ENCODE measurements around the gene OR8K1. TPM values are rescaled to one million over a fixed set of nuclear protein-coding genes. Genes with fewer than 3 reads are reported as not detected.

The OR8K1 gene
- total and polyA plus RNA-seq, 2 donors (not counting 3 experiments of a cell fraction or from before 2014, with no cell fraction given) = not detected

DNA sequence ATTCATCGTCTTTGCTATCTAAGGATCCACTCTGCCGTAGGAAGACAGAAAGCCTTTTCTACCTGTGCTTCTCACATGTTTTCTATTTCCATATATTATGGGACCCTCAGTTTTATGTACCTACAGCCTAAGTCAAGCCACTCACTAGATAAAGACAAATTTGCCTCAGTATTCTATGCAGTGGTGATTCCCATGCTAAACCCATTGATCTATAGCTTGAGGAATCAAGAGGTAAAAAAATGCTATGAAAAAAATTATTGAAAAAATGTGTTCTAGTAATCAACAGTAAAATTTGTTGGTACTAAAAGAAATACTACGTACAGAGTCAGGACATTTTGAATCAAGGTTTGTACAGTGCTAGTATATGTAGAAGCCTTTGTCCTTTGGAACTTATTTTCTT, 48.5 kb downstream of the OR8K1 start:
- Histone ChIP-seq H3K27ac (ENCODE audit: insufficient read depth, low read depth, low read length) (no peak overlapping the region), H3K36me3 (ENCODE audit: control insufficient read depth in 2 of 2, extremely low read depth in 1 of 2, insufficient read depth in 2 of 2, low read length in 2 of 2) (no peaks in the 10 kb centered on the region), H3K4me3 (replicated peaks in 1 of 3; ENCODE audit: insufficient read depth in 1 of 3, low read depth in 1 of 3, low read length in 3 of 3) (no peak overlapping the region), H3K4me2 (ENCODE audit: insufficient read depth, low read length) (no peak overlapping the region), H3K9ac (replicated peaks; ENCODE audit: extremely low read depth, insufficient read depth, low read length) (no peak overlapping the region), H3K79me2 (ENCODE audit: control insufficient read depth, insufficient read depth, low read length) (no peaks in the 10 kb centered on the region), H2AFZ (ENCODE audit: low read depth, low read length) (no peak overlapping the region), H3K4me1 (ENCODE audit: control insufficient read depth, extremely low read depth, insufficient read depth, low read length) (no peaks in the 10 kb centered on the region), H4K20me1 (replicated peaks; ENCODE audit: control insufficient read depth, extremely low read depth, insufficient read depth, low read length) (no peaks in the 10 kb centered on the region), H3K27me3 (ENCODE audit: control insufficient read depth in 2 of 2, insufficient read depth in 2 of 2, low read length in 2 of 2) (no peaks in the 10 kb centered on the region), H3K9me3 (replicated peaks; ENCODE audit: control insufficient read depth, insufficient read depth, low read length) (peaks cover 2% of the 10 kb centered on the region), H3K9me1 (replicated peaks; ENCODE audit: control insufficient read depth, extremely low read depth, insufficient read depth, low read length) (no peaks in the 10 kb centered on the region)
- ChIA-PET POLR2A (no interaction called here), CTCF (no interaction called here)
- no TSS peak for BruUV-seq (replicated peaks)
- no peak for DNase-seq (ENCODE audit: low read depth, low spot score)
- intact Hi-C loops (cut with micrococcal nuclease) = no loop called here
- dilution Hi-C loops (cut with MboI; ENCODE audit: extremely low pct_ligation_motif_present, low sequenced_read_pairs) = no loop called here
- TF ChIP-seq FOS (IDR thresholded peaks at IDR 0.05; ENCODE audit: borderline replicate concordance, insufficient read depth, low read length) (no peak), POLR2AphosphoS5 (IDR thresholded peaks at IDR 0.05; ENCODE audit: insufficient read depth, low read depth, low read length) (no peak), EZH2 (IDR thresholded peaks at IDR 0.05; ENCODE audit: borderline replicate concordance, low read depth, low read length, severe bottlenecking) (no peak), JUN (IDR thresholded peaks at IDR 0.05; ENCODE audit: borderline replicate concordance, insufficient read depth, insufficient read length, low read depth) (no peak), POLR2A (IDR thresholded peaks at IDR 0.05; ENCODE audit: low read depth, low read length) (no peak)
- FAIRE-seq = no peak

DNA sequence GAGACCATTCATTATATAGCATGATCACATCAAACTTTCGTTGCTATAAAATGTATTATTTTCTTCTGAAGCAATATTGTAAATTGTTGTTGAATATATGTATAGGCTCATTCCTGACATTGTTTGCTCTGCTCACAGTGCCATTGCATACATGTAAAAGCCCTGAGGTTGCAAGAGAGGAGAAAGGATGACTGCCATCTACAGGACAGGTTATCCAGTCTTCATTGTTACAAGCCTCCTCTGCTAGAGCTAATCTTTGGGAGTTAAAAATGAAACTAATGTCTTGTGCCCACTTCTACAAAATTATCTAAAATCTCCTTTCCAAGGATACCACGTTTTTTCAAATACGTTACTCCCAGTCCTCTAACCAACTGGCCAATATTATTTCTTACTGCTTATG, 50.2 kb downstream of the OR8K1 start:
- H3K9ac ChIP-seq (replicated peaks; ENCODE audit: extremely low read depth, insufficient read depth, low read length) = no peak overlapping the region
- POLR2A ChIA-PET = no interaction called here
- no peaks in the 10 kb centered on the region for H3K27me3 ChIP-seq (ENCODE audit: control insufficient read depth in 2 of 2, insufficient read depth in 2 of 2, low read length in 2 of 2)
- DNase-seq (ENCODE audit: low read depth, low spot score) (no peak), FAIRE-seq (no peak)
- H4K20me1 ChIP-seq (replicated peaks; ENCODE audit: control insufficient read depth, extremely low read depth, insufficient read depth, low read length) = no peaks in the 10 kb centered on the region
- CTCF ChIA-PET = no interaction called here
- H3K4me3 ChIP-seq (replicated peaks in 1 of 3; ENCODE audit: insufficient read depth in 1 of 3, low read depth in 1 of 3, low read length in 3 of 3) = no peak overlapping the region
- H3K9me1 ChIP-seq (replicated peaks; ENCODE audit: control insufficient read depth, extremely low read depth, insufficient read depth, low read length) = no peaks in the 10 kb centered on the region
- no peaks in the 10 kb centered on the region for H3K79me2 ChIP-seq (ENCODE audit: control insufficient read depth, insufficient read depth, low read length)
- H3K9me3 ChIP-seq (replicated peaks; ENCODE audit: control insufficient read depth, insufficient read depth, low read length) = no peaks in the 10 kb centered on the region
- no peak overlapping the region for H2AFZ ChIP-seq (ENCODE audit: low read depth, low read length)
- H3K36me3 ChIP-seq (ENCODE audit: control insufficient read depth in 2 of 2, extremely low read depth in 1 of 2, insufficient read depth in 2 of 2, low read length in 2 of 2) = no peaks in the 10 kb centered on the region
- H3K27ac ChIP-seq (ENCODE audit: insufficient read depth, low read depth, low read length) = no peak overlapping the region
- no TSS peak for BruUV-seq (replicated peaks)
- intact Hi-C loops (cut with micrococcal nuclease) = no loop called here
- H3K4me2 ChIP-seq (ENCODE audit: insufficient read depth, low read length) = no peak overlapping the region
- TF ChIP-seq POLR2A (IDR thresholded peaks at IDR 0.05; ENCODE audit: low read depth, low read length) = no peak
- dilution Hi-C loops (cut with MboI; ENCODE audit: extremely low pct_ligation_motif_present, low sequenced_read_pairs) = no loop called here
- H3K4me1 ChIP-seq (ENCODE audit: control insufficient read depth, extremely low read depth, insufficient read depth, low read length) = no peaks in the 10 kb centered on the region

Other genes with a start within 250 kb of the OR8K1 start
- not detected in 2 replicates for gene OR8H2, start 242.4 kb upstream of the OR8K1 start, total RNA-seq
- gene OR8H2, start 242.4 kb upstream of the OR8K1 start, polyA plus RNA-seq = not detected in 2 replicates
- gene OR8H3, start 223.7 kb upstream of the OR8K1 start, total RNA-seq = not detected in 2 replicates
- gene OR8H3, start 223.7 kb upstream of the OR8K1 start, polyA plus RNA-seq = not detected in 2 replicates
- gene OR8J3, start 205.8 kb upstream of the OR8K1 start, total RNA-seq = not detected in 2 replicates
- gene OR8J3, start 205.8 kb upstream of the OR8K1 start, polyA plus RNA-seq = not detected in 2 replicates
- gene OR8K5, start 185.7 kb upstream of the OR8K1 start, total RNA-seq = not detected in 2 replicates
- gene OR8K5, start 185.7 kb upstream of the OR8K1 start, polyA plus RNA-seq = not detected in 2 replicates
- not detected in 2 replicates for gene OR5J2, start 169.4 kb upstream of the OR8K1 start, total RNA-seq
- gene OR5J2, start 169.4 kb upstream of the OR8K1 start, polyA plus RNA-seq = not detected in 2 replicates
- gene OR5T2, start 111.8 kb upstream of the OR8K1 start, total RNA-seq = not detected in 2 replicates
- not detected in 2 replicates for gene OR5T2, start 111.8 kb upstream of the OR8K1 start, polyA plus RNA-seq
- not detected in 2 replicates for gene OR5T3, start 93.8 kb upstream of the OR8K1 start, total RNA-seq
- not detected in 2 replicates for gene OR5T3, start 93.8 kb upstream of the OR8K1 start, polyA plus RNA-seq
- gene OR5T1, start 71.9 kb upstream of the OR8K1 start, total RNA-seq = not detected in 2 replicates
- not detected in 2 replicates for gene OR5T1, start 71.9 kb upstream of the OR8K1 start, polyA plus RNA-seq
- gene OR8H1, start 53.8 kb upstream of the OR8K1 start, total RNA-seq = not detected in 2 replicates
- gene OR8H1, start 53.8 kb upstream of the OR8K1 start, polyA plus RNA-seq = not detected in 2 replicates
- gene OR8K3, start 30.9 kb upstream of the OR8K1 start, total RNA-seq = not detected in 2 replicates
- not detected in 2 replicates for gene OR8K3, start 30.9 kb upstream of the OR8K1 start, polyA plus RNA-seq
- not detected in 2 replicates for gene OR8J1, start 8.3 kb downstream of the OR8K1 start, total RNA-seq
- not detected in 2 replicates for gene OR8J1, start 8.3 kb downstream of the OR8K1 start, polyA plus RNA-seq
- not detected in 2 replicates for gene OR8U1, start 29.6 kb downstream of the OR8K1 start, total RNA-seq
- not detected in 2 replicates for gene OR8U1, start 29.6 kb downstream of the OR8K1 start, polyA plus RNA-seq
- gene OR5AL1, start 66.7 kb downstream of the OR8K1 start, total RNA-seq = not detected in 2 replicates
- not detected in 2 replicates for gene OR5AL1, start 66.7 kb downstream of the OR8K1 start, polyA plus RNA-seq
- gene OR5M3, start 127.3 kb downstream of the OR8K1 start, total RNA-seq = not detected in 2 replicates
- gene OR5M3, start 127.3 kb downstream of the OR8K1 start, polyA plus RNA-seq = not detected in 2 replicates
- not detected in 2 replicates for gene OR5M8, start 145.3 kb downstream of the OR8K1 start, total RNA-seq
- not detected in 2 replicates for gene OR5M8, start 145.3 kb downstream of the OR8K1 start, polyA plus RNA-seq
- gene OR5M11, start 197.2 kb downstream of the OR8K1 start, total RNA-seq = not detected in 2 replicates
- not detected in 2 replicates for gene OR5M11, start 197.2 kb downstream of the OR8K1 start, polyA plus RNA-seq
- gene OR5M10, start 231.7 kb downstream of the OR8K1 start, total RNA-seq = not detected in 2 replicates
- not detected in 2 replicates for gene OR5M10, start 231.7 kb downstream of the OR8K1 start, polyA plus RNA-seq